WERI-Rb-1 (cell line): Measurements from ENCODE around the gene MSANTD1.
A peak's percentile ranks its signal among the peaks of the same experiment; 100 is the strongest.

Experiments
- DNase-seq: peaks from one replicate; pipeline ENCODE4 v3.0.0-alpha.2; 2020
- H3K27ac ChIP-seq: fragments of 250-450 bp; sonication (Bioruptor Pico); 2 replicates; pipeline ENCODE4 v1.5.1; 2020; ENCODE audit warnings: mild to moderate bottlenecking, moderate library complexity
- H3K27me3 ChIP-seq: fragments of 250-450 bp; sonication (Bioruptor Pico); 2 replicates; pipeline ENCODE4 v1.5.1; 2021; ENCODE audit warnings: mild to moderate bottlenecking, low read depth, moderate library complexity; ENCODE audit not compliant: insufficient read depth, severe bottlenecking
- H3K36me3 ChIP-seq: fragments of 250-450 bp; sonication (Bioruptor Pico); 2 replicates; pipeline ENCODE4 v1.5.1; 2020; ENCODE audit warnings: mild to moderate bottlenecking, moderate library complexity
- H3K4me3 ChIP-seq: 2 replicates; pipeline ENCODE4 v1.5.1; 2011; ENCODE audit warnings: low read depth, mild to moderate bottlenecking, control low read depth, low read length
- H3K9me3 ChIP-seq: fragments of 250-450 bp; sonication (Bioruptor Pico); 2 replicates; pipeline ENCODE4 v1.5.1; 2021; ENCODE audit warnings: mild to moderate bottlenecking, moderate library complexity; ENCODE audit not compliant: severe bottlenecking
- TF ChIP-seq, protein P1 (sequence below): IDR thresholded peaks from 2 replicates; pipeline ENCODE4 v1.5.1; 2011; ENCODE audit warnings: low read depth, mild to moderate bottlenecking, control low read depth, inconsistent platforms, low read length

MSANTD1 gene

GRCh38 chr4:3304831-3305609 lies 56.1 kb downstream of the MSANTD1 start:
- Histone ChIP-seq H3K4me3 (no peak overlapping the region), H3K27me3 (no peaks in the 10 kb centered on the region), H3K27ac (no peak overlapping the region; the same call in 1 of the 2 replicates), H3K36me3 (peaks cover 3% of the 10 kb centered on the region; the same call in 1 of the 2 replicates), H3K9me3 (no peaks in the 10 kb centered on the region)
- no peak for DNase-seq
- TF ChIP-seq, protein P1, sequence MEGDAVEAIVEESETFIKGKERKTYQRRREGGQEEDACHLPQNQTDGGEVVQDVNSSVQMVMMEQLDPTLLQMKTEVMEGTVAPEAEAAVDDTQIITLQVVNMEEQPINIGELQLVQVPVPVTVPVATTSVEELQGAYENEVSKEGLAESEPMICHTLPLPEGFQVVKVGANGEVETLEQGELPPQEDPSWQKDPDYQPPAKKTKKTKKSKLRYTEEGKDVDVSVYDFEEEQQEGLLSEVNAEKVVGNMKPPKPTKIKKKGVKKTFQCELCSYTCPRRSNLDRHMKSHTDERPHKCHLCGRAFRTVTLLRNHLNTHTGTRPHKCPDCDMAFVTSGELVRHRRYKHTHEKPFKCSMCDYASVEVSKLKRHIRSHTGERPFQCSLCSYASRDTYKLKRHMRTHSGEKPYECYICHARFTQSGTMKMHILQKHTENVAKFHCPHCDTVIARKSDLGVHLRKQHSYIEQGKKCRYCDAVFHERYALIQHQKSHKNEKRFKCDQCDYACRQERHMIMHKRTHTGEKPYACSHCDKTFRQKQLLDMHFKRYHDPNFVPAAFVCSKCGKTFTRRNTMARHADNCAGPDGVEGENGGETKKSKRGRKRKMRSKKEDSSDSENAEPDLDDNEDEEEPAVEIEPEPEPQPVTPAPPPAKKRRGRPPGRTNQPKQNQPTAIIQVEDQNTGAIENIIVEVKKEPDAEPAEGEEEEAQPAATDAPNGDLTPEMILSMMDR: no peak

- Histone ChIP-seq H3K9me3 (no peaks in the 10 kb centered on the region), H3K27me3 (no peaks in the 10 kb centered on the region), H3K27ac (peak overlapping the region; percentile 46), H3K36me3 (peaks cover 3% of the 10 kb centered on the region; the same call in 1 of the 2 replicates), H3K4me3 (no peak overlapping the region)
- DNase-seq: no peak
- TF ChIP-seq, protein P1: no peak
Observed at GRCh38 chr4:3305610-3306371, 56.8 kb downstream of the MSANTD1 start.
